Neural crest cell (in vitro differentiated cells): Measurements from ENCODE around the gene PPP2R2C. TPM values are rescaled to one million over a fixed set of nuclear protein-coding genes. Genes with fewer than 3 reads are reported as not detected.
A peak's percentile ranks its signal among the peaks of the same experiment; 100 is the strongest.

Experiments
- DNase-seq: peaks from one replicate; pipeline ENCODE4 v3.0.0; 2021; ENCODE audit warnings: low read depth, mixed read lengths, low spot score
- H3K27ac Mint-ChIP-seq: one replicate; pipeline ENCODE4 v1.8.0; 2021; ENCODE audit warnings: mild to moderate bottlenecking, mixed read lengths; ENCODE audit not compliant: unreplicated experiment
- H3K27me3 Mint-ChIP-seq: 2 replicates; pipeline ENCODE4 v1.8.0; 2021; ENCODE audit warnings: low read depth, mild to moderate bottlenecking, mixed read lengths
- H3K36me3 Mint-ChIP-seq: 2 replicates; pipeline ENCODE4 v1.8.0; 2021; ENCODE audit warnings: low read depth, mild to moderate bottlenecking, mixed read lengths
- H3K4me1 Mint-ChIP-seq: 2 replicates; pipeline ENCODE4 v1.8.0; 2021; ENCODE audit warnings: mixed read lengths
- H3K4me3 Mint-ChIP-seq: one replicate; pipeline ENCODE4 v1.8.0; 2021; ENCODE audit warnings: mild to moderate bottlenecking, mixed read lengths
- H3K9me3 Mint-ChIP-seq: 2 replicates; pipeline ENCODE4 v1.8.0; 2021; ENCODE audit warnings: mixed read lengths
- CTCF ChIP-seq: fragments of 200-600 bp; sonication (generic); conservative IDR thresholded peaks from 2 replicates; pipeline ENCODE4 v1.5.0; 2021; ENCODE audit warnings: antibody characterized with exemption, mild to moderate bottlenecking
- total RNA-seq: library from RNA; stranded (reverse); gene quantifications from 2 replicates; pipeline ENCODE4 v1.2.1, GENCODE V29; 2021

Gene PPP2R2C
- total RNA-seq, 1 donor from 2014 or later: 0.35 TPM

GRCh38 chr4:6316461-6317003, 155.9 kb downstream of the PPP2R2C start:
- H3K27me3 Mint-ChIP-seq: peaks cover 3% of the 10 kb centered on the region
- H3K27ac Mint-ChIP-seq: no peak overlapping the region
- no peaks in the 10 kb centered on the region for H3K4me1 Mint-ChIP-seq
- DNase-seq: no peak
- H3K4me3 Mint-ChIP-seq: no peak overlapping the region
- TF ChIP-seq CTCF: no peak
- H3K36me3 Mint-ChIP-seq: no peaks in the 10 kb centered on the region
- H3K9me3 Mint-ChIP-seq: peaks cover 3% of the 10 kb centered on the region

- Mint-ChIP-seq H3K27ac (no peak overlapping the region), H3K4me3 (no peak overlapping the region), H3K9me3 (peaks cover 5% of the 10 kb centered on the region), H3K27me3 (peaks cover 15% of the 10 kb centered on the region), H3K36me3 (no peaks in the 10 kb centered on the region), H3K4me1 (peaks cover 11% of the 10 kb centered on the region)
- no peak for DNase-seq
- no peak for TF ChIP-seq CTCF
Observed at GRCh38 chr4:6313216-6313615, 159.2 kb downstream of the PPP2R2C start.

GRCh38 chr4:6309777-6310176, 162.6 kb downstream of the PPP2R2C start:
- peaks cover 5% of the 10 kb centered on the region for H3K9me3 Mint-ChIP-seq
- H3K4me1 Mint-ChIP-seq: peaks cover 24% of the 10 kb centered on the region
- no peak overlapping the region for H3K27ac Mint-ChIP-seq
- H3K27me3 Mint-ChIP-seq: peaks cover 19% of the 10 kb centered on the region
- no peak for TF ChIP-seq CTCF
- H3K36me3 Mint-ChIP-seq: no peaks in the 10 kb centered on the region
- DNase-seq: no peak
- H3K4me3 Mint-ChIP-seq: peak overlapping the region; percentile 66

- Mint-ChIP-seq H3K36me3 (no peaks in the 10 kb centered on the region), H3K4me3 (peak overlapping the region; percentile 79), H3K27ac (no peak overlapping the region), H3K27me3 (peaks cover 19% of the 10 kb centered on the region), H3K9me3 (peaks cover 5% of the 10 kb centered on the region), H3K4me1 (peaks cover 24% of the 10 kb centered on the region)
- peak; percentile 18 for DNase-seq
- peak; percentile 35 for TF ChIP-seq CTCF
Observed at GRCh38 chr4:6308899-6309643, 163.3 kb downstream of the PPP2R2C start.

GRCh38 chr4:6307891-6308290, 164.5 kb downstream of the PPP2R2C start:
- Mint-ChIP-seq H3K9me3 (peaks cover 5% of the 10 kb centered on the region), H3K36me3 (no peaks in the 10 kb centered on the region), H3K27ac (peak overlapping the region; percentile 81), H3K4me3 (no peak overlapping the region), H3K4me1 (peaks cover 24% of the 10 kb centered on the region), H3K27me3 (peaks cover 16% of the 10 kb centered on the region)
- TF ChIP-seq CTCF: no peak
- no peak for DNase-seq
